Subcutaneous abdominal adipose tissue (tissue), 5 donors: Measurements from ENCODE around the gene IRF2.

ENCODE experiments used
- H3K27ac ChIP-seq: one replicate; pipeline ENCODE4 v1.7.0; 2013; ENCODE audit warnings: low read depth, mild to moderate bottlenecking, inconsistent platforms, low read length, moderate library complexity
- H3K27me3 ChIP-seq, 5 donors: one replicate each; pipeline ENCODE4 v1.7.0; 2013; ENCODE audit warnings: low read length in 5 of 5, inconsistent platforms in 1 of 5; ENCODE audit not compliant: control insufficient read depth in 5 of 5, insufficient read depth in 4 of 5
- H3K36me3 ChIP-seq, 5 donors: one replicate each; pipeline ENCODE4 v1.7.0; 2013; ENCODE audit warnings: low read length in 5 of 5; ENCODE audit not compliant: control insufficient read depth in 5 of 5, insufficient read depth in 5 of 5
- H3K4me1 ChIP-seq, 5 donors: one replicate each; pipeline ENCODE4 v1.7.0; 2013; ENCODE audit warnings: low read length in 5 of 5, mild to moderate bottlenecking in 3 of 5, moderate library complexity in 1 of 5; ENCODE audit not compliant: control insufficient read depth in 5 of 5, insufficient read depth in 5 of 5
- H3K4me3 ChIP-seq, 5 donors: one replicate each; pipeline ENCODE4 v1.7.0; 2013; ENCODE audit warnings: low read length in 5 of 5, low read depth in 1 of 5
- H3K9ac ChIP-seq, 5 donors: one replicate each; pipeline ENCODE4 v1.7.0; 2013; ENCODE audit warnings: low read length in 5 of 5, mild to moderate bottlenecking in 4 of 5, moderate library complexity in 3 of 5
- H3K9me3 ChIP-seq, 5 donors: one replicate each; pipeline ENCODE4 v1.7.0; 2013; ENCODE audit warnings: low read length in 5 of 5; ENCODE audit not compliant: control insufficient read depth in 5 of 5
- donor health status: healthy.
- donor health status: healthy.
- donor health status: healthy.
- donor health status: healthy.
- donor health status: healthy.

IRF2 gene

GRCh38 chr4:184474263-184475095, at the start of gene IRF2:
TSS of gene IRF2 (minus strand) at chr4:184474550. CDS start at chr4:184429064, 45,486 bp downstream.
- H3K27me3 ChIP-seq: no peaks in the 10 kb centered on the region
- H3K4me1 ChIP-seq: peaks cover 6 to 57% (median 43%) of the 10 kb centered on the region in 5 donors
- H3K9me3 ChIP-seq: no peaks in the 10 kb centered on the region

DNA sequence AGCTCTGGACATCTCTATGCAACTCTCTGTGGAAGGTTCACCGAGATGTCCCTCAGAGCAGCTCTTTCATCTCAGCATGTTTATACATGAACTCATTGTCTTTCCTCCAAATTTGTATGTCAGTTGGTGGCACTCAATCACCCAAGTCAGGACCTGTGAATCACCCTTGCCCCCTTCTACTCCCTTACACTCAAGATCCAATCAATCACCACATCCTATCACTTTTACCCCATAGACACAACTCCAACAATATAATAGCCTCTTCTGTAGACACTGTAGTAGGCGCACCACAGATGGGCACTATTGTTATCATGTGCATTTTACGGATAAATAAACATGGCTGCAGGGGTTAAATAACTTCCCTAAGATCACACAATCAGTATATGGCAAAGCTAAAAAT, 41.3 kb upstream of the IRF2 start:
- Histone ChIP-seq H3K4me3 (no peak overlapping the region), H3K9me3 (no peaks in the 10 kb centered on the region), H3K9ac (no peak overlapping the region), H3K27me3 (no peaks in the 10 kb centered on the region), H3K4me1 (peaks cover 0 to 17% (median 6%) of the 10 kb centered on the region in 5 donors), H3K36me3 (no peaks in the 10 kb centered on the region), H3K27ac (no peak overlapping the region)

More at GRCh38 chr4:184474263-184475095, at the start of gene IRF2:
- peak within 1 kb of the TSS; percentile 100 for H3K27ac ChIP-seq
- H3K36me3 ChIP-seq: peaks cover 0 to 2% (median 0%) of the 10 kb centered on the region in 5 donors
- peak within 1 kb of the TSS; percentile 92 to 100 (median 99) for H3K9ac ChIP-seq
- peak within 1 kb of the TSS; percentile 96 to 99 (median 97) for H3K4me3 ChIP-seq

- Histone ChIP-seq H3K9ac (no peak overlapping the region), H3K9me3 (peaks cover 0 to 8% (median 8%) of the 10 kb centered on the region in 5 donors), H3K27me3 (no peaks in the 10 kb centered on the region), H3K4me1 (peaks cover 0 to 17% (median 6%) of the 10 kb centered on the region in 5 donors), H3K27ac (no peak overlapping the region), H3K36me3 (no peaks in the 10 kb centered on the region), H3K4me3 (peak overlapping the region in 1 of 5 donors; percentile 8)
Measured at GRCh38 chr4:184514121-184514988, 40.0 kb upstream of the IRF2 start.

- peaks cover 0 to 17% (median 6%) of the 10 kb centered on the region in 5 donors for H3K4me1 ChIP-seq
- H3K4me3 ChIP-seq: no peak overlapping the region
- no peak overlapping the region for H3K27ac ChIP-seq
- peaks cover 0 to 8% (median 8%) of the 10 kb centered on the region in 5 donors for H3K9me3 ChIP-seq
- no peaks in the 10 kb centered on the region for H3K27me3 ChIP-seq
- no peaks in the 10 kb centered on the region for H3K36me3 ChIP-seq
- no peak overlapping the region for H3K9ac ChIP-seq
Measured at GRCh38 chr4:184513802-184514120, 39.4 kb upstream of the IRF2 start.

- Histone ChIP-seq H3K36me3 (no peaks in the 10 kb centered on the region), H3K4me3 (no peak overlapping the region), H3K9me3 (peaks cover 0 to 8% (median 8%) of the 10 kb centered on the region in 5 donors), H3K27me3 (no peaks in the 10 kb centered on the region), H3K4me1 (peaks cover 0 to 17% (median 6%) of the 10 kb centered on the region in 5 donors), H3K9ac (no peak overlapping the region), H3K27ac (no peak overlapping the region)
Measured at GRCh38 chr4:184511156-184511555, 36.8 kb upstream of the IRF2 start.

DNA sequence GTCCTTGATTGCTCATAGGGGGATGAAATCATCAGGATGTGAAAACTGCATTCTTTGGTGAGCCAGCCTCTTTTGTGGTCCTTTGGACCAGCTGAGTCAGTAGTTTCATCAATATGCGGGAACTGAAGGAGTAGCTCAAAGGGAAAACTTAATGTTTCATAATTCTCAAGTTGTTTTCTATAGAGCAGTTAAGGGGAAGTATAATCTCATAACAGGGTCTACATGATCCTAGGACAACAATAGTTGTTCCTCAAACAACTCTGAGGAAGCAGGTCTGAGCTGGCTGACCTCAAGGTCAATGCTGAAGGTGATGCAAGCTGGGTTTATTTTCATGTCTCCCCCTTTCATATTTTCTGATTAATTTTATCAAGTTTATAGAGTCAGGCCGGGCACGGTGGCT, 36.1 kb upstream of the IRF2 start:
- Histone ChIP-seq H3K4me1 (peaks cover 0 to 17% (median 6%) of the 10 kb centered on the region in 5 donors), H3K27me3 (no peaks in the 10 kb centered on the region), H3K9ac (no peak overlapping the region), H3K36me3 (no peaks in the 10 kb centered on the region), H3K27ac (no peak overlapping the region), H3K9me3 (peaks cover 0 to 8% (median 8%) of the 10 kb centered on the region in 5 donors), H3K4me3 (no peak overlapping the region)

DNA sequence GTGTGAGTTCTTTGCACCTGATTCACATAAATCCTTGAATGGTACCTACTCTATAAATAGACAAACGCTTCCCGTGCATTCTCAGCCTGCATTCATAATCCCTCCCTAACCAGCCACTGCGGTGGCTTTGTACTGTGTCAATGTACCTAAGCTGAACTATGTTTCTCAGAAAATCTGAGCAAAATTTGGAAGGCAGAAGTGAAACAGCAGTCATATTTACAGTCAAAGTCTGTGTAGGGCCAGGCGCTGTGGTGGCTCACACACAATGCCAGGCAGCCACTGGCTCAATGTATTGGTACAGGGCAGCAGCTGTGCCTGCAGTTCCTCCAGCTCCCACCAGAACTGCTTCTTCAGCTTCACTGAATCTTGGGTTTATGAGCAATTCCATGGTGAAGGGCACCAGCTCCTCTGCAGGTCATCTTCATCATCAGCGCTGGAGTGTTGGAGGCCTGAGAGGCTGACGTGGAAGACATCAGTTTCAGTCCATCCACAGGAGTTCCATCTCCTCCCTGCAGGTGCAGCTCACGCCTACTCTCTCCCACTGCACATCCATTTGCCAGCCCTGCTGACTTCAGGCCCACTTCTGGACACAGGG, 32.3 kb upstream of the IRF2 start:
- no peak overlapping the region for H3K4me3 ChIP-seq
- peaks cover 0 to 8% (median 8%) of the 10 kb centered on the region in 5 donors for H3K9me3 ChIP-seq
- no peak overlapping the region for H3K27ac ChIP-seq
- H3K36me3 ChIP-seq: no peaks in the 10 kb centered on the region
- H3K4me1 ChIP-seq: peaks cover 0 to 10% (median 9%) of the 10 kb centered on the region in 5 donors
- H3K9ac ChIP-seq: no peak overlapping the region
- H3K27me3 ChIP-seq: no peaks in the 10 kb centered on the region

DNA sequence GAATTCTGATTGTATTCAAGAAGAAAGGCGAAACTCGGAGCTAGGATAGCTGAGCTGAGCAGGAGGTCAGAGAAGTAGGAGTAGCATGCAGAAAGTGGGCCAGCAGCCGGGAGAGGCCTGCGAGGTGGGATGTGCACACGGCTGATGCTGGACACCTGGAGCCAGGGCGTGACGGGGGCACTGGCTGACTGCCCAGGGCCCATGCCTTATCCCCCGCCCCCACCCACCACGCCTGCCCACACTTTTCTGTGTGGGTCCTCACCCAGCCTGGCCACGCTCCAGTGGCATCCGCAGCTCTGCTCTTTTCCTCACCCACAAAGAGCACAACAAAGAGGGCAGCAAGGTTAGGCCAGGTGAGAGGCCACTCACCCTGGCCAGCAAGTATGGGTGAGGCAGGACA, 30.0 kb upstream of the IRF2 start:
- Histone ChIP-seq H3K36me3 (no peaks in the 10 kb centered on the region), H3K27ac (no peak overlapping the region), H3K9me3 (peaks cover 0 to under 1% (median under 1%) of the 10 kb centered on the region in 5 donors), H3K9ac (no peak overlapping the region), H3K4me3 (no peak overlapping the region), H3K27me3 (no peaks in the 10 kb centered on the region), H3K4me1 (peaks cover 0 to 10% (median 9%) of the 10 kb centered on the region in 5 donors)

- Histone ChIP-seq H3K9ac (no peak overlapping the region), H3K4me1 (peaks cover 0 to 10% (median 9%) of the 10 kb centered on the region in 5 donors), H3K27ac (no peak overlapping the region), H3K27me3 (no peaks in the 10 kb centered on the region), H3K4me3 (no peak overlapping the region), H3K36me3 (no peaks in the 10 kb centered on the region), H3K9me3 (peaks cover 0 to 4% (median 0%) of the 10 kb centered on the region in 5 donors)
Measured at GRCh38 chr4:184503869-184504300, 29.5 kb upstream of the IRF2 start.
